AG04449 (cell line): ENCODE results near the gene CHCHD4.

Experiments used
- CTCF ChIA-PET: fragments of 350-600 bp; formaldehyde crosslinking; extraction: SDS; loops from one replicate; lab custom pipeline; 2021; ENCODE audit warnings: antibody characterized with exemption; lab: Yijun Ruan, JAX
- POLR2A ChIA-PET: fragments of 400-600, 350-600 bp; formaldehyde crosslinking; extraction: SDS; loops from one replicate; lab custom pipeline; 2020; ENCODE audit warnings: antibody characterized with exemption, inconsistent platforms; lab: Yijun Ruan, JAX
- DNase-seq: peaks from one replicate; pipeline ENCODE4 v3.0.0-alpha.2; 2010; ENCODE audit warnings: low read depth, low spot score
- H3K4me3 ChIP-seq: 2 replicates; pipeline ENCODE4 v1.5.1; 2011; ENCODE audit warnings: low read depth, mild to moderate bottlenecking, control low read depth, low read length
- CTCF ChIP-seq: IDR thresholded peaks from one replicate; pipeline ENCODE4 v1.5.1; 2011; ENCODE audit warnings: mild to moderate bottlenecking, moderate library complexity, low read length, control low read depth, inconsistent platforms; ENCODE audit not compliant: insufficient read depth; ENCODE audit errors: missing control alignments

CHCHD4 gene

GRCh38 chr3:14124615-14125192 lies at the start of gene CHCHD4, which contains the start of gene TMEM43:
Gene CHCHD4 (minus strand): TSS chr3:14124870. CDS start chr3:14124676, 194 bp downstream.
Gene TMEM43 (plus strand): TSS chr3:14125052. CDS start chr3:14125194, 142 bp downstream.
- peak; percentile 96 for DNase-seq
- CTCF ChIA-PET = interaction anchor here (0.8 to 2.4 kb wide), 9 partner anchors 10 to 470 kb away, joined by 3 to 16 read pairs (median 8); partner anchors contain the start of gene XPC
- POLR2A ChIA-PET = interaction anchor here (0.6 to 2.5 kb wide), 15 partner anchors 10 to 529 kb away, joined by 3 to 33 read pairs (median 5); partner anchors contain the start of genes CCDC174, LSM3 and XPC
- no peak for TF ChIP-seq CTCF
- H3K4me3 ChIP-seq = peak within 1 kb of the TSS; percentile 100

GRCh38 chr3:14172496-14172895 lies 47.8 kb upstream of the CHCHD4 start:
- ChIA-PET CTCF (interaction anchor here (1.3 to 4.1 kb wide), 3 partner anchors 12 to 276 kb away, joined by 5 to 27 read pairs (median 5); no protein-coding TSS in a partner anchor), POLR2A (no interaction called here)
- DNase-seq = no peak
- no peak for TF ChIP-seq CTCF
- H3K4me3 ChIP-seq = no peak overlapping the region

- peak; percentile 42 for DNase-seq
- POLR2A ChIA-PET = interaction anchor here (1.1 to 1.9 kb wide), 4 partner anchors 8 to 45 kb away, joined by 4 to 9 read pairs (median 8); partner anchors contain the start of genes CHCHD4, LSM3, TMEM43 and XPC
- CTCF ChIA-PET = interaction anchor here (0.7 to 2.7 kb wide), 9 partner anchors 8 to 292 kb away, joined by 3 to 10 read pairs (median 4); partner anchors contain the start of genes CHCHD4, LSM3 and TMEM43
- H3K4me3 ChIP-seq = no peak overlapping the region
- TF ChIP-seq CTCF = no peak
Measured at GRCh38 chr3:14170531-14171159, 46.0 kb upstream of the CHCHD4 start.

- no peak for TF ChIP-seq CTCF
- CTCF ChIA-PET = interaction anchor here (0.9 to 2.7 kb wide), 7 partner anchors 9 to 273 kb away, joined by 3 to 10 read pairs (median 4); partner anchors contain the start of genes CHCHD4, LSM3 and TMEM43
- H3K4me3 ChIP-seq = no peak overlapping the region
- no peak for DNase-seq
- POLR2A ChIA-PET = interaction anchor here (1.1 to 1.9 kb wide), 3 partner anchors 9 to 45 kb away, joined by 4 to 9 read pairs (median 7); partner anchors contain the start of genes CHCHD4, LSM3, TMEM43 and XPC
Measured at GRCh38 chr3:14169871-14170270, 45.2 kb upstream of the CHCHD4 start.

- DNase-seq = no peak
- CTCF ChIA-PET = interaction anchor here (0.9 to 2.7 kb wide), 4 partner anchors 10 to 273 kb away, joined by 3 to 10 read pairs (median 7); partner anchors contain the start of genes CHCHD4, LSM3 and TMEM43
- TF ChIP-seq CTCF = no peak
- POLR2A ChIA-PET = interaction anchor here (1.1 to 1.9 kb wide), 2 partner anchors 9 to 44 kb away, joined by 7 to 9 read pairs; partner anchors contain the start of genes CHCHD4, LSM3, TMEM43 and XPC
- no peak overlapping the region for H3K4me3 ChIP-seq
Measured at GRCh38 chr3:14169435-14169834, 44.8 kb upstream of the CHCHD4 start.
